ENCODE data around the gene OGFR.

Gene OGFR

GRCh38 chr20:62822239-62822787 lies 17.7 kb downstream of the OGFR start:
- DNase-seq (ENCODE audit: low read depth): no peak
- H3K4me3 ChIP-seq (ENCODE audit: low read depth, low read length): no peak overlapping the region

GRCh38 chr20:62822788-62823651 lies 18.4 kb downstream of the OGFR start:
- no peak overlapping the region for H3K4me3 ChIP-seq (ENCODE audit: low read depth, low read length)
- no peak for DNase-seq (ENCODE audit: low read depth)

- no peak for DNase-seq (ENCODE audit: low read depth)
- H3K4me3 ChIP-seq (ENCODE audit: low read depth, low read length): no peak overlapping the region
Measured at GRCh38 chr20:62823688-62824475, 19.2 kb downstream of the OGFR start.

GRCh38 chr20:62824476-62825332 lies 20.1 kb downstream of the OGFR start:
- peak overlapping the region; percentile 45 for H3K4me3 ChIP-seq (ENCODE audit: low read depth, low read length)
- DNase-seq (ENCODE audit: low read depth): no peak

- DNase-seq (ENCODE audit: low read depth): no peak
- no peak overlapping the region for H3K4me3 ChIP-seq (ENCODE audit: low read depth, low read length)
Measured at GRCh38 chr20:62825333-62825985, 20.8 kb downstream of the OGFR start.

GRCh38 chr20:62825986-62826645 lies 21.5 kb downstream of the OGFR start:
- DNase-seq (ENCODE audit: low read depth): no peak
- no peak overlapping the region for H3K4me3 ChIP-seq (ENCODE audit: low read depth, low read length)

- no peak overlapping the region for H3K4me3 ChIP-seq (ENCODE audit: low read depth, low read length)
- DNase-seq (ENCODE audit: low read depth): no peak
Measured at GRCh38 chr20:62826646-62827310, 22.1 kb downstream of the OGFR start.

- no peak for DNase-seq (ENCODE audit: low read depth)
- H3K4me3 ChIP-seq (ENCODE audit: low read depth, low read length): no peak overlapping the region
Measured at GRCh38 chr20:62827311-62828038, 22.8 kb downstream of the OGFR start.

GRCh38 chr20:62828051-62828450 lies 23.4 kb downstream of the OGFR start:
- no peak overlapping the region for H3K4me3 ChIP-seq (ENCODE audit: low read depth, low read length)
- DNase-seq (ENCODE audit: low read depth): no peak

- H3K4me3 ChIP-seq (ENCODE audit: low read depth, low read length): no peak overlapping the region
- DNase-seq (ENCODE audit: low read depth): no peak
Measured at GRCh38 chr20:62828511-62829230, 24.0 kb downstream of the OGFR start.

GRCh38 chr20:62829231-62830230 lies 24.9 kb downstream of the OGFR start:
- no peak overlapping the region for H3K4me3 ChIP-seq (ENCODE audit: low read depth, low read length)

GRCh38 chr20:62830251-62830650 lies 25.6 kb downstream of the OGFR start:
- H3K4me3 ChIP-seq (ENCODE audit: low read depth, low read length): no peak overlapping the region
- no peak for DNase-seq (ENCODE audit: low read depth)

More at GRCh38 chr20:62829231-62830230, 24.9 kb downstream of the OGFR start:
- DNase-seq (ENCODE audit: low read depth): no peak

- no peak overlapping the region for H3K4me3 ChIP-seq (ENCODE audit: low read depth, low read length)
- DNase-seq (ENCODE audit: low read depth): no peak
Measured at GRCh38 chr20:62830821-62831220, 26.2 kb downstream of the OGFR start.

GRCh38 chr20:62831361-62831788 lies 26.7 kb downstream of the OGFR start:
- no peak for DNase-seq (ENCODE audit: low read depth)
- H3K4me3 ChIP-seq (ENCODE audit: low read depth, low read length): no peak overlapping the region

GRCh38 chr20:62831854-62832211 lies 27.2 kb downstream of the OGFR start:
- no peak overlapping the region for H3K4me3 ChIP-seq (ENCODE audit: low read depth, low read length)
- DNase-seq (ENCODE audit: low read depth): no peak

Measured in skeletal muscle cell (primary cell).